Right atrium auricular region (tissue), 2 donors: Measurements from ENCODE around the gene ACKR3. TPM values are rescaled to one million over a fixed set of nuclear protein-coding genes. Genes with fewer than 3 reads are reported as not detected.

Experiments used
- DNase-seq: peaks from one replicate; pipeline ENCODE4 v3.0.0-alpha.2; 2019; ENCODE audit warnings: low spot score
- H3K27ac ChIP-seq, 2 donors: fragments of 200-600 bp; sonication (generic); 1 replicate in 1 of 2; 2 replicates in 1 of 2; pipeline ENCODE4 v1.5.1; 2016 to 2019
- H3K27me3 ChIP-seq, 2 donors: fragments of 200-600 bp; sonication (generic); one replicate each; pipeline versions ENCODE4 v1.5.1 to v1.6.0; 2017 to 2019
- H3K36me3 ChIP-seq: fragments of 200-600 bp; sonication (generic); one replicate; pipeline ENCODE4 v1.5.1; 2016
- H3K4me1 ChIP-seq, 2 donors: fragments of 200-600 bp; sonication (generic); one replicate each; pipeline versions ENCODE4 v1.5.1 to v1.6.0; 2017 to 2019
- H3K4me3 ChIP-seq, 2 donors: fragments of 200-600 bp; sonication (generic); 1 replicate in 1 of 2; 2 replicates in 1 of 2; pipeline ENCODE4 v1.5.1; 2017 to 2019; ENCODE audit warnings: mild to moderate bottlenecking in 1 of 2, moderate library complexity in 1 of 2
- H3K9me3 ChIP-seq, 2 donors: fragments of 200-600 bp; sonication (generic); one replicate each; pipeline ENCODE4 v1.5.1; 2019
- CTCF ChIP-seq, 2 donors: fragments of 200-600 bp; sonication (generic); IDR thresholded peaks; one replicate each; pipeline ENCODE4 v1.5.1; 2019; ENCODE audit warnings: antibody characterized with exemption in 2 of 2
- total RNA-seq, 2 donors: library from RNA; depleted of rRNA; stranded (reverse); fragments of >200 nt; gene quantifications; one replicate each; pipeline ENCODE4 v1.1.0, GENCODE V29; 2016

ACKR3 gene
- 10 to 100 TPM; 49.7 to 60.5 TPM for total RNA-seq

DNA sequence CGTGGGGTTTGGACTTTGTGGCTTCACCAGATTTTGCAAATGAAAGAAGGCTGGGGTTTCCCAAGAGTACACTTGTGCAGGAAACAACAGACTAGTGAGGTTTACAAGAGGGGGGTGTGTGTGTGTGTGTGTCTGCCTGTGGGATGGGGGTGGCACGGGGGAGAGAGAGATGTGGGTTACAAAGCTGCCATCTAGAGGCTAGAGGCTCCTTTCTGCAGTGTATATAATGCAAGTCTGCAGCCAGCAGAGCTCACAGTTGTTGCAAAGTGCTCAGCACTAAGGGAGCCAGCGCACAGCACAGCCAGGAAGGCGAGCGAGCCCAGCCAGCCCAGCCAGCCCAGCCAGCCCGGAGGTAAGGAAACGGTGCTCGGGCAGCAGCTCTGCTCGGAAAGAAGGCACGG is at the start of gene ACKR3:
Gene ACKR3, plus strand, starts transcription at position 253 of the 401 bp plus-strand sequence. CDS start 10,641 bp downstream, outside the sequence.
- TF ChIP-seq CTCF (IDR thresholded peaks at IDR 0.05): peak; percentile 29 to 70
- Histone ChIP-seq H3K36me3 (peaks cover 9% of the 10 kb centered on the region), H3K27ac (peak within 1 kb of the TSS; percentile 86 to 91), H3K9me3 (no peaks in the 10 kb centered on the region), H3K4me3 (peak within 1 kb of the TSS; percentile 43 to 59), H3K27me3 (no peaks in the 10 kb centered on the region), H3K4me1 (peaks cover 0 to 59% of the 10 kb centered on the region in 2 donors)
- DNase-seq: peak; percentile 90

GRCh38 chr2:236521556-236521955 is 48.1 kb upstream of the ACKR3 start:
- DNase-seq: no peak
- no peaks in the 10 kb centered on the region for H3K9me3 ChIP-seq
- H3K27me3 ChIP-seq: no peaks in the 10 kb centered on the region
- TF ChIP-seq CTCF (IDR thresholded peaks at IDR 0.05): no peak
- H3K36me3 ChIP-seq: no peaks in the 10 kb centered on the region
- H3K4me1 ChIP-seq: no peaks in the 10 kb centered on the region
- H3K27ac ChIP-seq: no peak overlapping the region
- H3K4me3 ChIP-seq: no peak overlapping the region

- Histone ChIP-seq H3K27ac (no peak overlapping the region), H3K27me3 (no peaks in the 10 kb centered on the region), H3K36me3 (no peaks in the 10 kb centered on the region), H3K4me1 (no peaks in the 10 kb centered on the region), H3K9me3 (no peaks in the 10 kb centered on the region), H3K4me3 (no peak overlapping the region)
- DNase-seq: no peak
- no peak for TF ChIP-seq CTCF (IDR thresholded peaks at IDR 0.05)
Observed at GRCh38 chr2:236523249-236523648, 46.4 kb upstream of the ACKR3 start.

GRCh38 chr2:236525411-236525997 is 44.1 kb upstream of the ACKR3 start:
- TF ChIP-seq CTCF (IDR thresholded peaks at IDR 0.05): no peak
- Histone ChIP-seq H3K27ac (no peak overlapping the region), H3K27me3 (no peaks in the 10 kb centered on the region), H3K9me3 (no peaks in the 10 kb centered on the region), H3K36me3 (no peaks in the 10 kb centered on the region), H3K4me1 (no peaks in the 10 kb centered on the region), H3K4me3 (no peak overlapping the region)
- no peak for DNase-seq

- TF ChIP-seq CTCF (IDR thresholded peaks at IDR 0.05): no peak
- Histone ChIP-seq H3K27me3 (no peaks in the 10 kb centered on the region), H3K9me3 (no peaks in the 10 kb centered on the region), H3K4me1 (no peaks in the 10 kb centered on the region), H3K4me3 (no peak overlapping the region), H3K36me3 (no peaks in the 10 kb centered on the region), H3K27ac (no peak overlapping the region)
- DNase-seq: no peak
Observed at GRCh38 chr2:236526455-236527158, 43.0 kb upstream of the ACKR3 start.
